ENCODE measurements around the gene HDAC11. TPM values are rescaled to one million over a fixed set of nuclear protein-coding genes. Genes with fewer than 3 reads are reported as not detected.

HDAC11 gene
- total RNA-seq, 1 donor from 2014 or later, result 19.7 TPM

DNA sequence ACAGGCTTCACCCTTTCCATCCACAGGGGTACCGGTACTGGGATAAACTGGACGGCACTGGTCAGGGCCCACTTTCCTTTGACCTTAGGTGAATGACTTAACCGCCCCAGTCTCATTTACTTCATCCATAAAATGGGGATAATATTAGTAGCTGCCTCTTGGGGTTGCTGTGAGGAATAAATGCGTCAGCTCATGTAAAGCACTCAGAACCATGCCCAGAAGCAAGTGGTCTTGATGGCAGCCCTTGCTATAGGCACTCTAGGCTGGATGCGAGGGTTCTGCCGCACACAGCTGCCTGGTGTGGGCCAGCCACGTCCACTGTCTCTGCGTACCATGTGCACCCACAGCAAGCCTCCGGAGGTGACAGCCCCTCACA, 36.6 kb downstream of the HDAC11 start:
- FAIRE-seq (no peak), DNase-seq (ENCODE audit: low read depth) (no peak)
- Histone ChIP-seq H3K27me3 (ENCODE audit: control insufficient read depth, insufficient read depth, low read length) (no peaks in the 10 kb centered on the region), H3K4me3 (ENCODE audit: low read depth, low read length) (no peak overlapping the region), H3K36me3 (ENCODE audit: control insufficient read depth, insufficient read depth, low read length) (no peaks in the 10 kb centered on the region)
- TF ChIP-seq, protein P1, sequence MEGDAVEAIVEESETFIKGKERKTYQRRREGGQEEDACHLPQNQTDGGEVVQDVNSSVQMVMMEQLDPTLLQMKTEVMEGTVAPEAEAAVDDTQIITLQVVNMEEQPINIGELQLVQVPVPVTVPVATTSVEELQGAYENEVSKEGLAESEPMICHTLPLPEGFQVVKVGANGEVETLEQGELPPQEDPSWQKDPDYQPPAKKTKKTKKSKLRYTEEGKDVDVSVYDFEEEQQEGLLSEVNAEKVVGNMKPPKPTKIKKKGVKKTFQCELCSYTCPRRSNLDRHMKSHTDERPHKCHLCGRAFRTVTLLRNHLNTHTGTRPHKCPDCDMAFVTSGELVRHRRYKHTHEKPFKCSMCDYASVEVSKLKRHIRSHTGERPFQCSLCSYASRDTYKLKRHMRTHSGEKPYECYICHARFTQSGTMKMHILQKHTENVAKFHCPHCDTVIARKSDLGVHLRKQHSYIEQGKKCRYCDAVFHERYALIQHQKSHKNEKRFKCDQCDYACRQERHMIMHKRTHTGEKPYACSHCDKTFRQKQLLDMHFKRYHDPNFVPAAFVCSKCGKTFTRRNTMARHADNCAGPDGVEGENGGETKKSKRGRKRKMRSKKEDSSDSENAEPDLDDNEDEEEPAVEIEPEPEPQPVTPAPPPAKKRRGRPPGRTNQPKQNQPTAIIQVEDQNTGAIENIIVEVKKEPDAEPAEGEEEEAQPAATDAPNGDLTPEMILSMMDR (IDR thresholded peaks at IDR 0.05; ENCODE audit: insufficient read depth, low read length, severe bottlenecking), result no peak

DNA sequence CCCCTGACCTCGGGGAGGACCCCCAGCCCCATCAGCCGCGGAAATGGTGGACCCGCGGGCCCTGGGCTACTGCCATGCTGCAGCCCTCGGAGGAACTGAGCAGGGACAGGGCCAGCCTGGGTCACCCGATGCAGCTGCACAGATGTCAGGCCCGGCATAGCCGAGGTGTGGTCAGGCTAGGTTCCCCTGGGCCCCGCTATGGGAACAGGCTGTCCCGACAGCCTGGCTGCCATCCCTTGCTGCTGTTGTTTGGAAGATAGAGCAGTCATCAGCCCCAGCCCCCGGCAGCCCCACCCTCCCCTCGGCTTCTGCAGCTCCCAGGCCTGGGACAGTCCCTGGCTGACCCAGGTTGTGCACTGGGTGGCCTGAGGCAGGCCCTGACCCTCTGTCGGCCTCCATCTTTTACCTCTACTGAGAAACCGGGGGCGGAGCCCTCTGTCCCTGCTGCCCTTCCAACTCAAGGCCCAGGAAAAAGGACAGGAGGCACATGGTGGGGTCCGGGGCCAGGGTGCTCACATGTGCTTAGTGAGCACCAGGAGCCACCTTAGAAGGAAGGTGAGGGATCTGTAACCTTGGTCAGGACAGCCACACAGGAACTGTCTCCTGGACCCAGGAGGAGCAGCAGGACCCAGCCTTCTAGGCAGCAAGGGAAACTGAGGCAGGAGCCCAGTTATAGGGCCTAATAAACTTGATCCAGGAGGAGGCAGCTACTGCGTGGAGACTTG, 37.3 kb downstream of the HDAC11 start:
- DNase-seq (ENCODE audit: low read depth), result no peak
- no peak for FAIRE-seq
- Histone ChIP-seq H3K36me3 (ENCODE audit: control insufficient read depth, insufficient read depth, low read length) (no peaks in the 10 kb centered on the region), H3K4me3 (ENCODE audit: low read depth, low read length) (no peak overlapping the region), H3K27me3 (ENCODE audit: control insufficient read depth, insufficient read depth, low read length) (no peaks in the 10 kb centered on the region)
- TF ChIP-seq, protein P1 (IDR thresholded peaks at IDR 0.05; ENCODE audit: insufficient read depth, low read length, severe bottlenecking), result no peak

- Histone ChIP-seq H3K36me3 (ENCODE audit: control insufficient read depth, insufficient read depth, low read length) (no peaks in the 10 kb centered on the region), H3K4me3 (ENCODE audit: low read depth, low read length) (no peak overlapping the region), H3K27me3 (ENCODE audit: control insufficient read depth, insufficient read depth, low read length) (no peaks in the 10 kb centered on the region)
- DNase-seq (ENCODE audit: low read depth) (no peak), FAIRE-seq (no peak)
- TF ChIP-seq, protein P1 (IDR thresholded peaks at IDR 0.05; ENCODE audit: insufficient read depth, low read length, severe bottlenecking), result no peak
These were observed 38.4 kb downstream of the HDAC11 start for GRCh38 chr3:13518516-13518953.

DNA sequence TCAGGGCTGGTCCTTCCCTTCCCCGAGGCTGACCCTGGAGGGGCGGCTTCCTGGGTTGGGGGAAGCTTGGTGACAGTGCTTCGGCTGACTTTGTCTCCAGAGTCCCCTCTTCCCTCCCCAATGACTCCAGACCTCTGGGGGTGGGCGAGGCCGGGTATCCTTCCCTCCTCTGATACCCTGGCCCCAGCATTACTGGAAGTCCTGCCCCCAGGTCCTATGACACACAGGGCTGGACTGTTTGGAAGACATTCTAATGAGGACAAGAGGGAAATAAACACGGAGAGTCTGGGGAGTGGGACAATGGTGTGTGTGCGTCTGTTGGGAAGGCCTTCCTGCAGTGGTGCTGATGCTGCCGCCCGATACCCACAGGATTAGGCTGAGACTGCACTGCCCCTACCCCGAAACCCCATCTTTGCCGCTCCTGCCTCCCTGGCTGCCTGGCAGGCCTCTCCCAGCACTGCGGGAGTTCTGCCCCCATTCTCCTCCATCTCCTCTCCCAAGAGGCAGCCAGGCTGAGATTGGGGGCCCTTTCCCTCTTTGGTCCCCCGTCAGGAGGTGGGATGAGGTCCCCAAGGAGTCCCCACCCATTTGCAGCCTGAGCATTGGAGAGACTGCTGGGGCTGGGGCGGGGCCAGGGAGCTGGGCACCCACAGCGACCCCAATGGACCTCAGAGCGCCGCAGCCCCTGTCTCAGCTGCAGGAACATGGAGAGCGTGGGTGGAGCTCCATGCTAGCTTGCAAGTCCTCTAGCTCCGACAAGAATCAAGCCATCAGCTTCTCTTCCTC, 39.1 kb downstream of the HDAC11 start:
- TF ChIP-seq, protein P1 (IDR thresholded peaks at IDR 0.05; ENCODE audit: insufficient read depth, low read length, severe bottlenecking), result no peak
- DNase-seq (ENCODE audit: low read depth) (no peak), FAIRE-seq (peak; percentile 23)
- H3K27me3 ChIP-seq (ENCODE audit: control insufficient read depth, insufficient read depth, low read length), result no peaks in the 10 kb centered on the region
- H3K4me3 ChIP-seq (ENCODE audit: low read depth, low read length), result no peak overlapping the region
- no peaks in the 10 kb centered on the region for H3K36me3 ChIP-seq (ENCODE audit: control insufficient read depth, insufficient read depth, low read length)

DNA sequence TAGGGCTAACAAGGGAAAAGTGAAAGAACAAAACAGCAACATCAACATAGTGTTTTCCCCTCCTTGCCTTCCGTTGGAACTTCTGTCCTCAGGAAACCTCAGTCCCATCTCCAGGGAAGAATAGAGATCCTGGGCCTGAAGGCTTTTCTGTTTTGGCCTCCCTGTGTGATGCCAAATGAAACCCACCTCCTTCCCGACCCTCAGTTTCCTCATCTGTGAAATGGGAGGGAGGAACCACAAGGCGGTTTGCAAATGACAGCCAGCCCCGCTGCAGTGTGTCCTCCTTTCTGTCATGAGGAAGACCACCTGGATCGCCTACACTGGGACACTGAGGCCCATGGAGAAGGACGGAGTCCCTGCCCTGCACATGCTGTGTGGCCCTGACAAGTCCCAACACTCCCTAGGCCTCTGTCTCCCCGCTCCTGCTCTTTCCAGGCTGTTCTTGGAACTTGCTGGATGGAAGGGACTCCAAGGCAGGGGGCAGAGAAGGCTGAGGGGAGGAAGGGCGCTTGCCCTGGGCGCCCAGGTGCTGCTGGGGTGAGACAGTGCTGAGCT, 40.3 kb downstream of the HDAC11 start:
- Histone ChIP-seq H3K36me3 (ENCODE audit: control insufficient read depth, insufficient read depth, low read length) (no peaks in the 10 kb centered on the region), H3K27me3 (ENCODE audit: control insufficient read depth, insufficient read depth, low read length) (no peaks in the 10 kb centered on the region), H3K4me3 (ENCODE audit: low read depth, low read length) (no peak overlapping the region)
- FAIRE-seq (peak; percentile 88), DNase-seq (ENCODE audit: low read depth) (no peak)
- TF ChIP-seq, protein P1 (IDR thresholded peaks at IDR 0.05; ENCODE audit: insufficient read depth, low read length, severe bottlenecking), result no peak
